Immature natural killer cell (primary cell): Measurements from ENCODE around the gene THEM5. TPM values are rescaled to one million over a fixed set of nuclear protein-coding genes. Genes with fewer than 3 reads are reported as not detected.
A peak's percentile ranks its signal among the peaks of the same experiment; 100 is the strongest.
"Not testable (repeated sequence)": the region's sequence is repeated elsewhere in the genome, so short reads cannot be mapped to it uniquely, and the experiment has no call there.

Experiments
- DNase-seq, 3 donors: peaks; one replicate each; pipeline ENCODE4 v3.0.0; 2022; ENCODE audit warnings: mixed read lengths in 1 of 3
- H3K27ac Mint-ChIP-seq, 6 donors: one replicate each; pipeline ENCODE4 v1.8.0; 2020; ENCODE audit warnings: mixed read lengths in 6 of 6, mild to moderate bottlenecking in 5 of 6, inconsistent platforms in 4 of 6, moderate library complexity in 3 of 6
- H3K27me3 Mint-ChIP-seq, 3 donors: one replicate each; pipeline ENCODE4 v1.8.0; 2020 to 2021; ENCODE audit warnings: low read depth in 3 of 3, mild to moderate bottlenecking in 3 of 3, mixed read lengths in 3 of 3, moderate library complexity in 3 of 3, inconsistent platforms in 1 of 3
- H3K36me3 Mint-ChIP-seq, 3 donors: one replicate each; pipeline ENCODE4 v1.8.0; 2020; ENCODE audit warnings: mixed read lengths in 3 of 3, inconsistent platforms in 2 of 3, mild to moderate bottlenecking in 2 of 3
- H3K4me1 Mint-ChIP-seq, 2 donors: one replicate each; pipeline ENCODE4 v1.8.0; 2020; ENCODE audit warnings: inconsistent platforms in 2 of 2, mild to moderate bottlenecking in 2 of 2, mixed read lengths in 2 of 2, moderate library complexity in 1 of 2
- H3K4me3 Mint-ChIP-seq, 5 donors: one replicate each; pipeline ENCODE4 v1.8.0; 2020; ENCODE audit warnings: mild to moderate bottlenecking in 5 of 5, mixed read lengths in 5 of 5, inconsistent platforms in 3 of 5, moderate library complexity in 3 of 5
- H3K9me3 Mint-ChIP-seq, 6 donors: one replicate each; pipeline ENCODE4 v1.8.0; 2020; ENCODE audit warnings: mild to moderate bottlenecking in 6 of 6, mixed read lengths in 6 of 6, inconsistent platforms in 4 of 6, moderate library complexity in 3 of 6
- polyA plus RNA-seq, 3 donors: library from polyadenylated mRNA; unstranded; fragments of 300-500 nt; fragmentation: Illumina TruSeq; gene quantifications; one replicate each; pipeline ENCODE4 v1.2.3, GENCODE V29; 2021

Gene THEM5
- polyA plus RNA-seq = under 1 TPM in 1 of 3 donors, not detected in 2; 0.56 TPM

GRCh38 chr1:151853411-151853943, at the start of gene THEM5:
Gene THEM5, minus strand, starts transcription at chr1:151853712. Its CDS starts 147 bp downstream, at chr1:151853565.
- no peak for DNase-seq

GRCh38 chr1:151902858-151903257, 49.3 kb upstream of the THEM5 start:
- Mint-ChIP-seq H3K27me3 (peaks cover 0 to 5% (median 2%) of the 10 kb centered on the region in 3 donors), H3K36me3 (peaks cover 22 to 43% (median 39%) of the 10 kb centered on the region in 3 donors), H3K27ac (no peak overlapping the region), H3K4me1 (peaks cover 55 to 64% of the 10 kb centered on the region in 2 donors), H3K9me3 (peaks cover 10 to 26% (median 18%) of the 10 kb centered on the region in 6 donors), H3K4me3 (no peak overlapping the region)
- DNase-seq = no peak

More at GRCh38 chr1:151853411-151853943, at the start of gene THEM5:
- no peak within 1 kb of the TSS for H3K27ac Mint-ChIP-seq
- H3K4me3 Mint-ChIP-seq = no peak within 1 kb of the TSS
- H3K36me3 Mint-ChIP-seq = peaks cover 0 to 6% (median 0%) of the 10 kb centered on the region in 3 donors
- no peaks in the 10 kb centered on the region for H3K9me3 Mint-ChIP-seq
- H3K27me3 Mint-ChIP-seq = peaks cover 3 to 12% (median 6%) of the 10 kb centered on the region in 3 donors
- no peaks in the 10 kb centered on the region for H3K4me1 Mint-ChIP-seq

- not testable (repeated sequence) for H3K4me3 Mint-ChIP-seq, H3K27ac Mint-ChIP-seq, DNase-seq, H3K27me3 Mint-ChIP-seq
- peaks cover 52 to 70% of the 10 kb centered on the region in 2 donors for H3K4me1 Mint-ChIP-seq
- H3K9me3 Mint-ChIP-seq = peaks cover 5 to 18% (median 11%) of the 10 kb centered on the region in 6 donors
- peaks cover 15 to 32% (median 30%) of the 10 kb centered on the region in 3 donors for H3K36me3 Mint-ChIP-seq
Measured at GRCh38 chr1:151900804-151901203, 47.3 kb upstream of the THEM5 start.

- Mint-ChIP-seq H3K36me3 (peaks cover 13 to 29% (median 23%) of the 10 kb centered on the region in 3 donors), H3K4me1 (peaks cover 32 to 47% of the 10 kb centered on the region in 2 donors), H3K27me3 (peaks cover 0 to 4% (median 2%) of the 10 kb centered on the region in 3 donors), H3K4me3 (peak overlapping the region; percentile 55 to 70 (median 62)), H3K27ac (peak overlapping the region in 5 of 6 donors; percentile 71 to 88 (median 83)), H3K9me3 (peaks cover 5 to 18% (median 11%) of the 10 kb centered on the region in 6 donors)
- DNase-seq = peak; percentile 34 to 49 (median 47)
Measured at GRCh38 chr1:151898519-151898991, 45.0 kb upstream of the THEM5 start.

- Mint-ChIP-seq H3K4me1 (peaks cover 36 to 43% of the 10 kb centered on the region in 2 donors), H3K4me3 (peak overlapping the region in 4 of 5 donors; percentile 55 to 70 (median 62))
Measured at GRCh38 chr1:151897991-151898431, 44.5 kb upstream of the THEM5 start.

GRCh38 chr1:151893176-151893924, 39.8 kb upstream of the THEM5 start:
- Mint-ChIP-seq H3K4me1 (peaks cover 36 to 40% of the 10 kb centered on the region in 2 donors), H3K27ac (peak overlapping the region in 3 of 6 donors; percentile 27 to 67 (median 65)), H3K4me3 (no peak overlapping the region), H3K9me3 (no peaks in the 10 kb centered on the region), H3K36me3 (peaks cover 17 to 38% (median 31%) of the 10 kb centered on the region in 3 donors), H3K27me3 (peaks cover 0 to 2% (median 2%) of the 10 kb centered on the region in 3 donors)
- DNase-seq = no peak

More at GRCh38 chr1:151897991-151898431, 44.5 kb upstream of the THEM5 start:
- Mint-ChIP-seq H3K36me3 (peaks cover 17 to 32% (median 27%) of the 10 kb centered on the region in 3 donors), H3K9me3 (peaks cover 5 to 18% (median 11%) of the 10 kb centered on the region in 6 donors), H3K27ac (peak overlapping the region in 5 of 6 donors; percentile 71 to 88 (median 83)), H3K27me3 (peaks cover 0 to 4% (median 2%) of the 10 kb centered on the region in 3 donors)
- DNase-seq = no peak

- H3K27ac Mint-ChIP-seq = peak overlapping the region; percentile 14 to 86 (median 67)
- peaks cover 24 to 44% (median 39%) of the 10 kb centered on the region in 3 donors for H3K36me3 Mint-ChIP-seq
- peaks cover 25 to 29% of the 10 kb centered on the region in 2 donors for H3K4me1 Mint-ChIP-seq
- H3K27me3 Mint-ChIP-seq = peaks cover 0 to 2% (median 2%) of the 10 kb centered on the region in 3 donors
- no peaks in the 10 kb centered on the region for H3K9me3 Mint-ChIP-seq
- peak overlapping the region in 3 of 5 donors; percentile 3 to 19 (median 12) for H3K4me3 Mint-ChIP-seq
- DNase-seq = peak; percentile 13 to 34 (median 18)
Measured at GRCh38 chr1:151892190-151892589, 38.7 kb upstream of the THEM5 start.

- Mint-ChIP-seq H3K9me3 (no peaks in the 10 kb centered on the region), H3K36me3 (peaks cover 24 to 50% (median 39%) of the 10 kb centered on the region in 3 donors), H3K27ac (peak overlapping the region; percentile 14 to 86 (median 80)), H3K4me1 (peaks cover 22 to 25% of the 10 kb centered on the region in 2 donors), H3K27me3 (peaks cover 0 to 2% (median 0%) of the 10 kb centered on the region in 3 donors), H3K4me3 (peak overlapping the region in 1 of 5 donors; percentile 1)
- DNase-seq = no peak
Measured at GRCh38 chr1:151891512-151891911, 38.0 kb upstream of the THEM5 start.

GRCh38 chr1:151888972-151889570, 35.6 kb upstream of the THEM5 start:
- Mint-ChIP-seq H3K27ac (peak overlapping the region in 1 of 6 donors; percentile 36), H3K36me3 (peaks cover 24 to 54% (median 39%) of the 10 kb centered on the region in 3 donors), H3K4me3 (no peak overlapping the region), H3K4me1 (peaks cover 19 to 25% of the 10 kb centered on the region in 2 donors), H3K27me3 (no peaks in the 10 kb centered on the region), H3K9me3 (no peaks in the 10 kb centered on the region)
- DNase-seq = no peak

- Mint-ChIP-seq H3K36me3 (peaks cover 14 to 40% (median 28%) of the 10 kb centered on the region in 3 donors), H3K4me1 (peaks cover 12% of the 10 kb centered on the region in 2 donors), H3K27me3 (no peaks in the 10 kb centered on the region), H3K4me3 (no peak overlapping the region), H3K27ac (no peak overlapping the region), H3K9me3 (no peaks in the 10 kb centered on the region)
- DNase-seq = no peak
Measured at GRCh38 chr1:151887028-151887427, 33.5 kb upstream of the THEM5 start.

GRCh38 chr1:151885479-151885878, 32.0 kb upstream of the THEM5 start:
- DNase-seq = no peak
- H3K4me1 Mint-ChIP-seq = no peaks in the 10 kb centered on the region
- no peak overlapping the region for H3K4me3 Mint-ChIP-seq
- H3K27me3 Mint-ChIP-seq = no peaks in the 10 kb centered on the region
- H3K27ac Mint-ChIP-seq = no peak overlapping the region
- H3K9me3 Mint-ChIP-seq = no peaks in the 10 kb centered on the region
- peaks cover 12 to 24% (median 14%) of the 10 kb centered on the region in 3 donors for H3K36me3 Mint-ChIP-seq

- H3K36me3 Mint-ChIP-seq = peaks cover 12 to 22% (median 14%) of the 10 kb centered on the region in 3 donors
- not testable (repeated sequence) for H3K4me3 Mint-ChIP-seq, H3K27ac Mint-ChIP-seq, H3K27me3 Mint-ChIP-seq, H3K4me1 Mint-ChIP-seq, DNase-seq, H3K9me3 Mint-ChIP-seq
Measured at GRCh38 chr1:151884879-151885278, 31.4 kb upstream of the THEM5 start.

GRCh38 chr1:151884445-151884844, 30.9 kb upstream of the THEM5 start:
- H3K27ac Mint-ChIP-seq, DNase-seq, H3K4me3 Mint-ChIP-seq, H3K27me3 Mint-ChIP-seq, H3K9me3 Mint-ChIP-seq, H3K4me1 Mint-ChIP-seq: not testable (repeated sequence)
- H3K36me3 Mint-ChIP-seq = peaks cover 12 to 21% (median 12%) of the 10 kb centered on the region in 3 donors
